ENCODE results near the gene PRKCE. TPM values are rescaled to one million over a fixed set of nuclear protein-coding genes. Genes with fewer than 3 reads are reported as not detected.

The PRKCE gene
- total RNA-seq, 1 experiment from 2014 or later = 4.4 TPM

DNA sequence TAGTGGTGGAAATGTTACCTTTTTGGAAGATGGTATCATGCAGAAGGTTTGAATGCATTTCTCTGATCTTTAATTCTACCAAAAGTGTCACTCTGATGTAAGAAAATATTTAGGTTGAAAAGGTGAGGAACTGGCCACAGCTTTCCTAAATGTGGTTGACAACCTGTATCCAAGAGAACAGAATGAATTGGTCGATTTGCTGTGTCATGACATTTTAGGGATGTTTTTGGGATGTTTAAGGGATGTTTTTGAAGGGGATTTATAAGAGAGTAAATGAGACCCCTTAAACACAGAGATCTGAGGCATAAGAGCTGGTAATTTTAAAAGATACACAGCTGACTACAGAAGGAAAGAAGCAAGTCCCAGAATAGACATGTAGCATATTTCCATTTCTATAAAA lies 375.0 kb downstream of the PRKCE start:
- no peaks in the 10 kb centered on the region for H3K4me1 Mint-ChIP-seq (ENCODE audit: low read depth, unreplicated experiment)
- no peaks in the 10 kb centered on the region for H3K9me3 Mint-ChIP-seq (ENCODE audit: unreplicated experiment)
- Histone ChIP-seq H3K4me1 (no peaks in the 10 kb centered on the region), H3K9me3 (no peaks in the 10 kb centered on the region), H3K27me3 (replicated peaks; ENCODE audit: control insufficient read depth, insufficient read depth, low read length) (no peaks in the 10 kb centered on the region), H3K4me3 (ENCODE audit: low read depth, low read length) (no peak overlapping the region), H3K36me3 (ENCODE audit: control insufficient read depth, insufficient read depth, low read length) (no peaks in the 10 kb centered on the region)
- CTCF ChIA-PET = no interaction called here
- peaks cover 2% of the 10 kb centered on the region for H3K27me3 Mint-ChIP-seq (ENCODE audit: insufficient read depth, unreplicated experiment)
- H3K4me3 Mint-ChIP-seq (ENCODE audit: unreplicated experiment) = no peak overlapping the region
- H3K27ac Mint-ChIP-seq (ENCODE audit: unreplicated experiment) = no peak overlapping the region
- POLR2A ChIA-PET = no interaction called here
- intact Hi-C loops (cut with micrococcal nuclease; ENCODE audit: unreplicated experiment) = no loop called here
- TF ChIP-seq, protein P1, sequence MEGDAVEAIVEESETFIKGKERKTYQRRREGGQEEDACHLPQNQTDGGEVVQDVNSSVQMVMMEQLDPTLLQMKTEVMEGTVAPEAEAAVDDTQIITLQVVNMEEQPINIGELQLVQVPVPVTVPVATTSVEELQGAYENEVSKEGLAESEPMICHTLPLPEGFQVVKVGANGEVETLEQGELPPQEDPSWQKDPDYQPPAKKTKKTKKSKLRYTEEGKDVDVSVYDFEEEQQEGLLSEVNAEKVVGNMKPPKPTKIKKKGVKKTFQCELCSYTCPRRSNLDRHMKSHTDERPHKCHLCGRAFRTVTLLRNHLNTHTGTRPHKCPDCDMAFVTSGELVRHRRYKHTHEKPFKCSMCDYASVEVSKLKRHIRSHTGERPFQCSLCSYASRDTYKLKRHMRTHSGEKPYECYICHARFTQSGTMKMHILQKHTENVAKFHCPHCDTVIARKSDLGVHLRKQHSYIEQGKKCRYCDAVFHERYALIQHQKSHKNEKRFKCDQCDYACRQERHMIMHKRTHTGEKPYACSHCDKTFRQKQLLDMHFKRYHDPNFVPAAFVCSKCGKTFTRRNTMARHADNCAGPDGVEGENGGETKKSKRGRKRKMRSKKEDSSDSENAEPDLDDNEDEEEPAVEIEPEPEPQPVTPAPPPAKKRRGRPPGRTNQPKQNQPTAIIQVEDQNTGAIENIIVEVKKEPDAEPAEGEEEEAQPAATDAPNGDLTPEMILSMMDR (IDR thresholded peaks at IDR 0.05; ENCODE audit: insufficient read depth in 1 of 2, low read depth in 1 of 2, low read length in 1 of 2, severe bottlenecking in 1 of 2, unreplicated experiment in 1 of 2) = no peak
- BruUV-seq (replicated peaks) = no TSS peak
- H3K36me3 Mint-ChIP-seq (ENCODE audit: insufficient read depth, unreplicated experiment) = no peaks in the 10 kb centered on the region
- DNase-seq = no peak

- intact Hi-C loops (cut with micrococcal nuclease; ENCODE audit: unreplicated experiment) = no loop called here
- H3K9me3 Mint-ChIP-seq (ENCODE audit: unreplicated experiment) = no peaks in the 10 kb centered on the region
These were observed 377.9 kb downstream of the PRKCE start for GRCh38 chr2:46029332-46029811.

GRCh38 chr2:46030330-46030729 lies 378.9 kb downstream of the PRKCE start:
- Histone ChIP-seq H3K9me3 (no peaks in the 10 kb centered on the region), H3K36me3 (ENCODE audit: control insufficient read depth, insufficient read depth, low read length) (no peaks in the 10 kb centered on the region), H3K4me3 (ENCODE audit: low read depth, low read length) (no peak overlapping the region), H3K27me3 (replicated peaks; ENCODE audit: control insufficient read depth, insufficient read depth, low read length) (no peaks in the 10 kb centered on the region), H3K4me1 (no peaks in the 10 kb centered on the region; the same call in 1 of the 2 replicates)
- Mint-ChIP-seq H3K36me3 (ENCODE audit: insufficient read depth, unreplicated experiment) (no peaks in the 10 kb centered on the region), H3K27ac (ENCODE audit: unreplicated experiment) (no peak overlapping the region), H3K27me3 (ENCODE audit: insufficient read depth, unreplicated experiment) (peaks cover 2% of the 10 kb centered on the region), H3K4me3 (ENCODE audit: unreplicated experiment) (no peak overlapping the region), H3K9me3 (ENCODE audit: unreplicated experiment) (no peaks in the 10 kb centered on the region), H3K4me1 (ENCODE audit: low read depth, unreplicated experiment) (no peaks in the 10 kb centered on the region)
- TF ChIP-seq, protein P1 (IDR thresholded peaks at IDR 0.05; ENCODE audit: insufficient read depth in 1 of 2, low read depth in 1 of 2, low read length in 1 of 2, severe bottlenecking in 1 of 2, unreplicated experiment in 1 of 2) = no peak
- BruUV-seq (replicated peaks) = no TSS peak
- intact Hi-C loops (cut with micrococcal nuclease; ENCODE audit: unreplicated experiment) = no loop called here
- DNase-seq = no peak
- POLR2A ChIA-PET = interaction anchor here (1.0 kb wide), 1 partner anchor 267 kb away, joined by 3 read pairs; the partner anchor contains the start of gene EPAS1
- CTCF ChIA-PET = interaction anchor here (0.6 kb wide), 1 partner anchor 35 kb away, joined by 3 read pairs; no protein-coding TSS in a partner anchor

More at GRCh38 chr2:46029332-46029811, 377.9 kb downstream of the PRKCE start:
- H3K27me3 ChIP-seq (replicated peaks; ENCODE audit: control insufficient read depth, insufficient read depth, low read length) = no peaks in the 10 kb centered on the region
- Mint-ChIP-seq H3K36me3 (ENCODE audit: insufficient read depth, unreplicated experiment) (no peaks in the 10 kb centered on the region), H3K4me3 (ENCODE audit: unreplicated experiment) (no peak overlapping the region), H3K4me1 (ENCODE audit: low read depth, unreplicated experiment) (no peaks in the 10 kb centered on the region), H3K27ac (ENCODE audit: unreplicated experiment) (no peak overlapping the region), H3K27me3 (ENCODE audit: insufficient read depth, unreplicated experiment) (peaks cover 2% of the 10 kb centered on the region)
- no TSS peak for BruUV-seq (replicated peaks)
- ChIA-PET POLR2A (interaction anchor here (0.6 to 1.0 kb wide), 2 partner anchors 268 to 832 kb away, joined by 3 to 4 read pairs; partner anchors contain the start of gene EPAS1), CTCF (interaction anchor here (0.7 kb wide), 1 partner anchor 184 kb away, joined by 5 read pairs; no protein-coding TSS in a partner anchor)
- no peak overlapping the region for H3K4me3 ChIP-seq (ENCODE audit: low read depth, low read length)
- no peaks in the 10 kb centered on the region for H3K36me3 ChIP-seq (ENCODE audit: control insufficient read depth, insufficient read depth, low read length)
- H3K9me3 ChIP-seq = no peaks in the 10 kb centered on the region
- DNase-seq = no peak
- H3K4me1 ChIP-seq = no peaks in the 10 kb centered on the region; the same call in 1 of the 2 replicates
- TF ChIP-seq, protein P1 (IDR thresholded peaks at IDR 0.05; ENCODE audit: insufficient read depth in 1 of 2, low read depth in 1 of 2, low read length in 1 of 2, severe bottlenecking in 1 of 2, unreplicated experiment in 1 of 2) = peak in 1 of 2 experiments; percentile 9

All from Caco-2 (cell line).